GM18951 (cell line): ENCODE results near the gene SSBP3.

Experiments
- POLR2A ChIP-seq: IDR thresholded peaks from 4 replicates; pipeline ENCODE4 v1.6.1; 2011; ENCODE audit warnings: mild to moderate bottlenecking; ENCODE audit not compliant: insufficient read length, insufficient read depth; ENCODE audit errors: extremely low read depth
- in situ Hi-C: fragments of 300-500 bp; cut with MboI; formaldehyde crosslinking; loops from one replicate; pipeline ENCODE4 v1.12.0; 2022; ENCODE audit warnings: low sequenced_read_pairs, mixed read lengths, inconsistent platforms; ENCODE audit not compliant: unreplicated experiment

The SSBP3 gene

GRCh38 chr1:54340434-54340833, 65.8 kb downstream of the SSBP3 start:
- no peak for TF ChIP-seq POLR2A
- in situ Hi-C loops: no loop called here

DNA sequence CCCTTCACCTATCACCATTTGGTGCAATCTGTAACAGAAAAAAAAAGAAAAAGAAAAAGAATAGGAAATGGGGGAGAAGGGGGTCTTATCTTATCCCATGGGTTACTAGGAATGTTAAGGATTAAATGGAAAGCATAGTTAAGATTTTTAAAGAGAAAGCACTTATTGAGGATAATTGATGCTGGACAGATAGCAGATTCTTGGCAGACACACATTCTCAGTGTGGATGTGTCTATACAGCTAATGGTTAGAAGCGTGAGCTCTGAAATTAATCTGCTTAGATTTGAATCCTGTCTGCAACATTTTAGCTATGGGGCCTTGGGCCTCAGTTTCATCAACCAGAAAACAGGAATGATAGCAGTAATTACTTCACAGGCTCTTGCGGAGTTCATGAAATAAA, 67.1 kb downstream of the SSBP3 start:
- no peak for TF ChIP-seq POLR2A
- in situ Hi-C loops: no loop called here

DNA sequence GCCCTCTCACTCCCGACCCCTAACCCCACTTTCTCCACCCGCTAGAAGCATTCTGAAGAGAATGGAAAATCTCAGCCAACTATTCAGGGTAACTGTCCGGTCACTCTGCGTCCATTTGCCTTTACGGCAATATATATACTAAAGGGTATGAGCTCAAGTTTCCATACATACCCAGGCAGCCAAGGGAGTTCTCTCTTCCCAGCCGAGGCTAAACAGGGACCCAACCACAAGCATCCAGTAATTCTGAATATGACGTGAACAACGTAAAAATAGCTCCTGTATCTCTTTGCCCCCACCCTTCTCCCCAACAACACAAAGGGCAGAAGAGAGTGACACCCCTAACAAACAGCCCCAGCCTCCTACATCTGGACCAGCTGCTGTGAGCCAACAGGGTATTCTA, 67.7 kb downstream of the SSBP3 start:
- TF ChIP-seq POLR2A: no peak
- in situ Hi-C loops: no loop called here

GRCh38 chr1:54337928-54338327, 68.3 kb downstream of the SSBP3 start:
- TF ChIP-seq POLR2A: no peak

GRCh38 chr1:54337034-54337433, 69.2 kb downstream of the SSBP3 start:
- TF ChIP-seq POLR2A: no peak
- in situ Hi-C loops: no loop called here

More at GRCh38 chr1:54337928-54338327, 68.3 kb downstream of the SSBP3 start:
- in situ Hi-C loops: no loop called here

GRCh38 chr1:54336116-54336515, 70.1 kb downstream of the SSBP3 start:
- TF ChIP-seq POLR2A: no peak
- in situ Hi-C loops: no loop called here

DNA sequence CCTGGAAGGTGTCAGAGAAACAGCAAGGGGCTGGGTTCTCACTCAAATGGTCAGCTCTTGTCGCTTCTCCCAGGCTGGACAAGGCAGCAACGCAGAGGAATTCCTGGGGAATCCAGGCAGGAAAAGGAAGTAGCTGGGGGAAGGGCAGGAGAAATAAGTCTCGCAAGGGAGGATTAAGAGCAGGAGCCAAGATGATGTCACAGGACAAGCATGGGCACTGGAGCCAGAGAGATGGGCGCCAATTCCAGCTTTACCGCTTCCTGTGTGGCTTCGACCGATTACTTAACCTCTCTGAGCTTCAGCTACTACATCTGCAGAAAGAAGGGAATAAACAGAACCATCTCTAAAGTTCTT, 70.5 kb downstream of the SSBP3 start:
- no peak for TF ChIP-seq POLR2A
- in situ Hi-C loops: no loop called here

DNA sequence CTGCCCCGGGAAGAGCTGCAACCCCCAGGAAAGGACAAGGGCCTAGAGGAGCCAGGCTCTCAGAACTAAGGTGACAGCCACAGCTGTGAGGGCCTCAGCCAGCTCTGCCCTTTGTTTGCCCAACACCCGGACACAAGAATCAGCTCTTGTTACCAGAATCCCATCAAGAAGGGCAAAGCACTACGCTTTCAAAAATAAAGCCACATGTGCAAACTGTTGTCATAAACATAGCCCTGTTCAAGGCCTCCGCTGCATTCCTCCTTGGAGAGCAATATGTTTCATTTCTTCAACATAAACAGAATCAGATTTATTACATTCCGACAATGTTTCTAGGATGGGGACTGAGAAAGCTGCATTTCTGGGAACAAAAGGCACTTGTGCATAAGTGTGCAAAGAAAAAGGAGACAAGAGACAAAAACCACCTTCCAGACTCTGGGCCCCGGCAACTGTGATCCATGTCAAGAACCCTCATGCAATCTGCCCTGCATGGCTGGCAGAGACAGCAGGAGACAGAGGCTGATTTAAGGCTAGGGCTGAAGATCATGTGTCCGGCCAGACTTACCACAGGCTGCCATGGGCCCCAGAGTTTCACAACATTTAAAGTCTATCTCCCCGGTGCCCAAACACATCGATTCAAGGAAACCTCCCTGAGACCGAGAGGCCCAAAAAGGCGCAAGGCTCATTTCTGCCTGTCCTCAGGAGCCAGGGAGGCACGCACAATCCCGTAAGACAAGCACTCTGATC, 71.0 kb downstream of the SSBP3 start:
- in situ Hi-C loops: no loop called here
- no peak for TF ChIP-seq POLR2A

DNA sequence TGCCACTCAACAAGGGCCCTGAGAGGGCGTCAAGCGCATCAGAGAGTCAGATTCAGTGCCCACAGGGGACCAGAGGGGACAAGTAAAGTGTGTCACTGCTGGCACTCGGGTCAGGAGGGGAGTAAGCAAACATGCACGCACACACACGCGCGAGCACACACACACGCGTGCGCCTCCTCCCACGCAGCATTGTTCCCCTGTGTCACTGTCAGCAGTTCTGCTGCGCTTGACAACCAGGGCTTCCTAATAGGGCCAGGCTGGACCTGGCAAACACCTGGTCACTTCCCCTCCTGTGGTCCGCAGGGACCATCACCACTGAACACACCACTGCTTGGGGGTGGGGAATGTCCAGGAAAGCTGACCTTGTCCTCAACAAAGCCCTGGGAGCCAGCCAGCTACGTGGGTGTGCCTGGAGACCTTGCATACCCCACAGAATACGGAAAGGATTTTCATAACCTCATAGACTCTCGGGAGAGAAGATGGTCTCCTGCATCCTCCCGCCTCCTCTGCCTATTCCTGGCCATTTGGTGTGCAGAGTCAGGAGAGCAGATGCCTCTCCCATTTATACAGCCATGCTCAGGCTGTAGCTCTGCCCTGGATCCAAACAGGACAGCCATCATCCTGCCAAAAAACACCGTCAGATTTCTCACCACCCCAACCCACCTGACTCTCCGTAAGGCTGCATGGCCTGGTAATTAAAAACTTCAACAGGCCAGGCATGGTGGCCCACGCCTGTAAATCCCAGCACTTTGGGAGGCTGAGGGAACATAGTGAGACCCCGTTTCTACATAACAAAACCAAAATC, 73.2 kb downstream of the SSBP3 start:
- no peak for TF ChIP-seq POLR2A
- in situ Hi-C loops: no loop called here

GRCh38 chr1:54331843-54332463, 74.2 kb downstream of the SSBP3 start:
- in situ Hi-C loops: no loop called here
- TF ChIP-seq POLR2A: no peak

DNA sequence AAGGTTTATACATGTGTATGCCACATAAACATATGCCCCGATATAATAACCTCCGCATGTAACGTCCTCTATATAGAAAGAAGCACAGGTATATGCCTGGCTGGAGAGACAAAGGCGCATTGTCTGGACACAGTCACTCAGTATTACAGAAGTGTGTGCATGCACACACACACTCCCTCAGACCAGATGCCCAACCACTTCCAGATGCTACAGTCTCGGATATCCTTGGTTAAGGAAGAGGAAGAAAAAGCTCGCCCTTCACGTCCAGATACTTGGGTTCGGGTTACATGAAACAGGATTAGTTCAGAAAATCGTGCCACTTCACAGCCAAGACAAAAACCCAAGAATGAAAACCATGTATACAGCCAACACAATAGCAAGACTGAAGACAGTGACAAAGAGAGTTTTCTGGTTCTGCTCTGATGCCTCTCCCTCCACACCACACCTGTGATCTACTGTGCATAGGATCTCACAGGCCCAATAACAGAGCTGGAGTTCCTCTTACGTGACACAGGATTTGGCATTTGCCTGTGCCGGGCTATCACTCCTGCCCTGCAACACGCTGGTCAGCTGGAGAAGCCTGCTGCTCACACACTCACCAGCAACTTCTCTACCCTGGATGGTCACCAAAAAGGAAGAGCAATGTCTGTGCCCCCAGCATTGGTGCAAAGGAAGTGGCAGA, 75.0 kb downstream of the SSBP3 start:
- in situ Hi-C loops: no loop called here
- TF ChIP-seq POLR2A: no peak

- in situ Hi-C loops: no loop called here
- TF ChIP-seq POLR2A: no peak
These were observed 76.7 kb downstream of the SSBP3 start for GRCh38 chr1:54329312-54330003.
